IMR-90 (cell line): Measurements from ENCODE around the gene SYNGR2. TPM values are rescaled to one million over a fixed set of nuclear protein-coding genes. Genes with fewer than 3 reads are reported as not detected.

Experiments
- ATAC-seq: fragments of 200-7000 bp; cut with Tn5 transposase; 2 replicates; pipeline ENCODE4 v1.9.1; 2020; ENCODE audit warnings: low read depth, mild to moderate bottlenecking, moderate library complexity
- BruUV-seq: library from RNA; stranded (reverse); fragments of 400-500 nt; replicated peaks from 2 replicates; lab custom pipeline; 2021; lab: Mats Ljungman, UMichigan
- CTCF ChIA-PET: fragments of 300-600 bp; formaldehyde crosslinking; extraction: SDS; loops from one replicate; lab custom pipeline; 2021; ENCODE audit warnings: antibody characterized with exemption; lab: Yijun Ruan, JAX
- POLR2A ChIA-PET: fragments of 300-600 bp; sonication (Branson Sonifier 250); formaldehyde crosslinking; loops from one replicate; lab custom pipeline; 2022; ENCODE audit warnings: antibody characterized with exemption; ENCODE audit not compliant: unreplicated experiment; lab: Charles Lee
- DNase-seq: peaks from one replicate; pipeline ENCODE4 v3.0.0; 2013
- H2AFZ ChIP-seq: replicated peaks from 2 replicates; pipeline ENCODE3; 2013; ENCODE audit warnings: low read length, mild to moderate bottlenecking; ENCODE audit not compliant: poor library complexity
- H2AK5ac ChIP-seq: 2 replicates; pipeline ENCODE4 v1.6.1; 2013; ENCODE audit warnings: low read depth, low read length, inconsistent platforms
- H2AK9ac ChIP-seq: replicated peaks from 2 replicates; pipeline ENCODE3; 2013; ENCODE audit warnings: mild to moderate bottlenecking, low read depth, low read length, moderate library complexity; ENCODE audit not compliant: poor library complexity
- H2BK120ac ChIP-seq: 2 replicates; pipeline ENCODE4 v1.6.1; 2013; ENCODE audit warnings: low read depth, low read length, inconsistent platforms
- H2BK15ac ChIP-seq: 3 replicates; pipeline ENCODE4 v1.6.1; 2013; ENCODE audit warnings: low read depth, low read length, inconsistent platforms
- H2BK20ac ChIP-seq: 2 replicates; pipeline ENCODE4 v1.6.1; 2013; ENCODE audit warnings: low read depth, mild to moderate bottlenecking, inconsistent platforms, low read length, moderate library complexity
- H2BK5ac ChIP-seq: 2 replicates; pipeline ENCODE4 v1.6.1; 2013; ENCODE audit warnings: mild to moderate bottlenecking, low read depth, low read length, inconsistent platforms; ENCODE audit not compliant: poor library complexity, severe bottlenecking
- H3K14ac ChIP-seq: replicated peaks from 2 replicates; pipeline ENCODE4 v1.6.1; 2013; ENCODE audit warnings: low read depth, low read length, inconsistent platforms
- H3K18ac ChIP-seq: 2 replicates; pipeline ENCODE4 v1.6.1; 2013; ENCODE audit warnings: low read depth, low read length, control low read depth
- H3K23ac ChIP-seq: 2 replicates; pipeline ENCODE4 v1.6.1; 2013; ENCODE audit warnings: low read depth, low read length, inconsistent platforms
- H3K27ac ChIP-seq: 2 replicates; pipeline ENCODE4 v1.5.1; 2013; ENCODE audit warnings: mild to moderate bottlenecking, control low read depth, low read length; ENCODE audit not compliant: insufficient read depth
- H3K27me3 ChIP-seq: 2 replicates; pipeline ENCODE4 v1.6.1; 2013; ENCODE audit warnings: low read length; ENCODE audit not compliant: control insufficient read depth, insufficient read depth
- H3K36me3 ChIP-seq: 2 replicates; pipeline ENCODE4 v1.6.1; 2013; ENCODE audit warnings: low read length, mixed read lengths; ENCODE audit not compliant: control insufficient read depth, insufficient read depth
- H3K4ac ChIP-seq: 2 replicates; pipeline ENCODE4 v1.6.1; 2013; ENCODE audit warnings: low read depth, low read length, inconsistent platforms
- H3K4me1 ChIP-seq: 2 replicates; pipeline ENCODE4 v1.6.1; 2013; ENCODE audit warnings: low read length, mixed read lengths; ENCODE audit not compliant: control insufficient read depth, insufficient read depth
- H3K4me2 ChIP-seq: 2 replicates; pipeline ENCODE4 v1.6.1; 2013; ENCODE audit warnings: low read depth, mild to moderate bottlenecking, control low read depth, low read length, moderate library complexity
- H3K4me3 ChIP-seq: 2 replicates; pipeline ENCODE4 v1.5.1; 2013; ENCODE audit warnings: low read depth, mild to moderate bottlenecking, control low read depth, low read length, moderate library complexity; ENCODE audit not compliant: insufficient read depth
- H3K56ac ChIP-seq: 2 replicates; pipeline ENCODE4 v1.6.1; 2013; ENCODE audit warnings: low read length, inconsistent platforms; ENCODE audit not compliant: insufficient read depth; ENCODE audit errors: extremely low read depth
- H3K79me1 ChIP-seq, 2 experiments: 2 replicates each; pipeline ENCODE4 v1.6.1; 2013; ENCODE audit warnings: low read length in 2 of 2, inconsistent platforms in 1 of 2, low read depth in 1 of 2
- H3K9ac ChIP-seq: 2 replicates; pipeline ENCODE4 v1.6.1; 2013; ENCODE audit warnings: low read depth, low read length, control low read depth
- H3K9me1 ChIP-seq: 2 replicates; pipeline ENCODE4 v1.6.1; 2013; ENCODE audit warnings: low read length, inconsistent platforms; ENCODE audit not compliant: insufficient read depth
- H3K9me3 ChIP-seq: 2 replicates; pipeline ENCODE4 v1.6.1; 2013; ENCODE audit warnings: low read length; ENCODE audit not compliant: control insufficient read depth, insufficient read depth
- H4K20me1 ChIP-seq: 2 replicates; pipeline ENCODE4 v1.6.1; 2013; ENCODE audit warnings: low read length, inconsistent platforms; ENCODE audit not compliant: insufficient read depth
- H4K5ac ChIP-seq: 2 replicates; pipeline ENCODE4 v1.6.1; 2013; ENCODE audit warnings: mild to moderate bottlenecking, low read depth, low read length, control low read depth
- H4K8ac ChIP-seq, 2 experiments: 2 replicates each; pipeline ENCODE4 v1.6.1; 2013; ENCODE audit warnings: low read depth in 2 of 2, low read length in 2 of 2, control low read depth in 1 of 2, inconsistent platforms in 1 of 2
- H4K91ac ChIP-seq: 2 replicates; pipeline ENCODE4 v1.6.1; 2013; ENCODE audit warnings: low read depth, low read length, inconsistent platforms; ENCODE audit not compliant: insufficient read depth
- BHLHE40 ChIP-seq: fragments of 150-350 bp; IDR thresholded peaks from 2 replicates; pipeline ENCODE4 v1.6.1; 2016; ENCODE audit warnings: mild to moderate bottlenecking, low read depth, low read length
- CTCF ChIP-seq: conservative IDR thresholded peaks from 2 replicates; pipeline ENCODE4 v1.5.1; 2012; ENCODE audit warnings: mild to moderate bottlenecking, low read depth, low read length, improper control_type of control experiment
- FOS ChIP-seq: fragments of 150-350 bp; IDR thresholded peaks from 2 replicates; pipeline ENCODE4 v1.6.1; 2016; ENCODE audit warnings: low read depth, low read length
- MAFK ChIP-seq: IDR thresholded peaks from 2 replicates; pipeline ENCODE4 v1.6.1; 2012; ENCODE audit warnings: low read depth, low read length, improper control_type of control experiment
- MXI1 ChIP-seq: IDR thresholded peaks from 2 replicates; pipeline ENCODE4 v1.6.1; 2012; ENCODE audit warnings: low read depth, mild to moderate bottlenecking, low read length, moderate library complexity, borderline replicate concordance
- NFE2L2 ChIP-seq: fragments of 150-350 bp; IDR thresholded peaks from 2 replicates; pipeline ENCODE4 v1.6.1; 2016; ENCODE audit warnings: low read depth, mild to moderate bottlenecking, low read length
- POLR2A ChIP-seq: IDR thresholded peaks from 2 replicates; pipeline ENCODE4 v1.6.1; 2012; ENCODE audit warnings: mild to moderate bottlenecking, low read depth, low read length
- RAD21 ChIP-seq: IDR thresholded peaks from 2 replicates; pipeline ENCODE4 v1.6.1; 2012; ENCODE audit warnings: low read length, improper control_type of control experiment
- RFX5 ChIP-seq: IDR thresholded peaks from 2 replicates; pipeline ENCODE4 v1.8.0; 2012; ENCODE audit warnings: low read depth, mild to moderate bottlenecking, low read length, moderate library complexity
- SMC3 ChIP-seq: fragments of 150-350 bp; IDR thresholded peaks from 2 replicates; pipeline ENCODE4 v1.6.1; 2016; ENCODE audit warnings: low read depth, mild to moderate bottlenecking, antibody characterized with exemption, low read length, moderate library complexity
- USF2 ChIP-seq: fragments of 150-350 bp; IDR thresholded peaks from 2 replicates; pipeline ENCODE4 v1.6.1; 2017; ENCODE audit warnings: mild to moderate bottlenecking, antibody characterized with exemption, low read length, low read depth
- WGBS, 2 experiments: methylation state at CpG; one replicate each; pipeline versions ENCODE4 v1.1.5 to v1.1.7; 2013; ENCODE audit warnings: missing lambda C conversion rate in 2 of 2; ENCODE audit not compliant: insufficient read length in 1 of 2; ENCODE audit errors: extremely low coverage in 2 of 2; 5-methylcytosine and 5-hydroxymethylcytosine counted together
- dilution Hi-C: fragments of 300-500 bp; cut with HindIII; formaldehyde crosslinking; loops from one replicate; pipeline ENCODE4 v1.14.3; 2018; ENCODE audit warnings: low sequenced_read_pairs; ENCODE audit not compliant: unreplicated experiment
- in situ Hi-C: fragments of 300-500 bp; cut with MboI; formaldehyde crosslinking; loops from 3 replicates; pipeline ENCODE4 v1.14.3; 2019; ENCODE audit warnings: low sequenced_read_pairs, inconsistent platforms, mixed read lengths
- intact Hi-C: fragments of 100-400 bp; cut with micrococcal nuclease; formaldehyde crosslinking; loops from 2 replicates; pipeline ENCODE4 v1.10.0; 2022
- polyA plus RNA-seq, 3 experiments: library from polyadenylated mRNA; depleted of rRNA; stranded (reverse); fragments of >200 nt; gene quantifications; 2 replicates each; pipeline ENCODE4 v1.2.3, GENCODE V29; 2012; ENCODE audit warnings: low replicate concordance in 1 of 3
- total RNA-seq: library from RNA; depleted of rRNA; stranded (reverse); fragments of >200 nt; gene quantifications from 2 replicates; pipeline ENCODE4 v1.2.3, GENCODE V29; 2012

The SYNGR2 gene
- total and polyA plus RNA-seq, 2 of the 4 experiments (the other 2 are of a cell fraction) = 11.1 to 63.1 TPM

- Histone ChIP-seq H3K4me1 (peaks cover 3% of the 10 kb centered on the region; the same call in 1 of the 2 replicates), H3K9me1 (no peaks in the 10 kb centered on the region), H3K23ac (no peak overlapping the region), H2AK9ac (no peak overlapping the region), H3K14ac (no peak overlapping the region), H3K4me2 (no peak overlapping the region), H3K27me3 (no peaks in the 10 kb centered on the region; the same call in 1 of the 2 replicates), H3K36me3 (no peaks in the 10 kb centered on the region), H2BK5ac (no peak overlapping the region), H4K5ac (no peak overlapping the region), H3K9me3 (no peaks in the 10 kb centered on the region), H2BK20ac (no peak overlapping the region), H3K9ac (no peak overlapping the region), H2BK15ac (no peak overlapping the region), H2AK5ac (no peak overlapping the region), H3K56ac (no peak overlapping the region), H4K20me1 (no peaks in the 10 kb centered on the region), H3K79me1 (no peaks in the 10 kb centered on the region), H3K18ac (no peak overlapping the region), H2AFZ (no peak overlapping the region), H4K8ac (no peak overlapping the region), H3K4me3 (no peak overlapping the region), H2BK120ac (no peak overlapping the region), H3K4ac (no peak overlapping the region), H4K91ac (no peak overlapping the region), H3K27ac (no peak overlapping the region)
- BruUV-seq = no TSS peak
- ChIA-PET POLR2A (interaction anchor here (0.9 kb wide), 1 partner anchor 120 kb away, joined by 3 read pairs; no protein-coding TSS in a partner anchor), CTCF (interaction anchor here (1.1 kb wide), 1 partner anchor 33 kb away, joined by 5 read pairs; no protein-coding TSS in a partner anchor)
- ATAC-seq (no peak), DNase-seq (no peak)
- WGBS, 2 experiments = 83% methylated on average over 11 of the region's 21 CpGs; no CpG with 5 or more reads in 1 of the 2 experiments
- in situ Hi-C loops (no loop called here), intact Hi-C loops (no loop called here), dilution Hi-C loops (no loop called here)
- no peak for TF ChIP-seq MAFK
- no peak for TF ChIP-seq RFX5
- no peak for TF ChIP-seq BHLHE40
- no peak for TF ChIP-seq RAD21
- TF ChIP-seq FOS = no peak
- TF ChIP-seq MXI1 = no peak
- no peak for TF ChIP-seq SMC3
- TF ChIP-seq POLR2A = no peak
- TF ChIP-seq USF2 = no peak
- TF ChIP-seq CTCF = no peak
- no peak for TF ChIP-seq NFE2L2
These were observed 24.9 kb upstream of the SYNGR2 start for GRCh38 chr17:78143214-78144146.
